Panc1 (cell line): ENCODE data around the gene LDB2. TPM values are rescaled to one million over a fixed set of nuclear protein-coding genes. Genes with fewer than 3 reads are reported as not detected.

Experiments used
- ATAC-seq: fragments of 200-7000 bp; cut with Tn5 transposase; 2 replicates; pipeline ENCODE4 v1.9.1; 2020; ENCODE audit warnings: mild to moderate bottlenecking, moderate library complexity
- BruUV-seq: library from RNA; stranded (reverse); fragments of 400-500 nt; replicated peaks from 2 replicates; lab custom pipeline; 2021; lab: Mats Ljungman, UMichigan
- CTCF ChIA-PET: fragments of 300-600 bp; sonication (Branson Sonifier 250); formaldehyde crosslinking; loops from one replicate; lab custom pipeline; 2022; ENCODE audit warnings: antibody characterized with exemption; lab: Charles Lee
- POLR2A ChIA-PET: fragments of 300-600 bp; sonication (Branson Sonifier 250); formaldehyde crosslinking; loops from one replicate; lab custom pipeline; 2022; ENCODE audit warnings: antibody characterized with exemption; lab: Charles Lee
- DNase-seq: peaks from one replicate; pipeline ENCODE4 v3.0.0-alpha.2; 2010; ENCODE audit warnings: low read depth, low spot score
- H3K27ac ChIP-seq: 2 replicates; pipeline ENCODE4 v1.5.1; 2011; ENCODE audit warnings: mild to moderate bottlenecking, low read length, inconsistent platforms
- H3K27me3 ChIP-seq: fragments of 200-500 bp; sonication (Bioruptor generic); 2 replicates; pipeline ENCODE4 v1.6.0; 2014; ENCODE audit warnings: low read length, inconsistent platforms; ENCODE audit not compliant: control insufficient read depth, insufficient read depth
- H3K36me3 ChIP-seq: fragments of 200-500 bp; sonication (Bioruptor generic); 2 replicates; pipeline ENCODE4 v1.5.1; 2014; ENCODE audit warnings: inconsistent platforms, mild to moderate bottlenecking, low read length, moderate library complexity; ENCODE audit not compliant: control insufficient read depth, insufficient read depth
- H3K4me1 ChIP-seq: 2 replicates; pipeline ENCODE4 v1.5.1; 2011; ENCODE audit warnings: inconsistent platforms, mild to moderate bottlenecking, low read length, moderate library complexity; ENCODE audit not compliant: control insufficient read depth, insufficient read depth
- H3K4me3 ChIP-seq, 2 experiments: 2 replicates each; pipeline ENCODE4 v1.5.1; 2011 to 2012; ENCODE audit warnings: low read depth in 2 of 2, low read length in 2 of 2, mild to moderate bottlenecking in 2 of 2, inconsistent platforms in 1 of 2, moderate library complexity in 1 of 2
- H3K9me3 ChIP-seq: fragments of 200-500 bp; sonication (Bioruptor generic); 2 replicates; pipeline ENCODE4 v1.5.1; 2014; ENCODE audit warnings: low read depth, mild to moderate bottlenecking, inconsistent platforms, low read length, moderate library complexity; ENCODE audit not compliant: control insufficient read depth, insufficient read depth
- POLR2AphosphoS5 ChIP-seq: IDR thresholded peaks from 2 replicates; pipeline ENCODE4 v1.6.1; 2012; ENCODE audit warnings: mild to moderate bottlenecking, low read depth, low read length, moderate library complexity
- SIN3A ChIP-seq: IDR thresholded peaks from 2 replicates; pipeline ENCODE4 v1.6.1; 2012; ENCODE audit warnings: low read depth, mild to moderate bottlenecking, low read length, moderate library complexity, borderline replicate concordance; ENCODE audit not compliant: insufficient read depth
- TCF7L2 ChIP-seq: IDR thresholded peaks from 2 replicates; pipeline ENCODE4 v1.6.1; 2011; ENCODE audit warnings: mild to moderate bottlenecking, low read depth, low read length, inconsistent platforms
- in situ Hi-C: cut with HindIII; loops from 2 replicates; pipeline ENCODE4 v1.10.0; 2016; ENCODE audit warnings: low sequenced_read_pairs, low pct_unique_long_range_greater_than_20kb
- intact Hi-C: fragments of 100-400 bp; cut with micrococcal nuclease; formaldehyde crosslinking; loops from one replicate; pipeline ENCODE4 v1.10.0; 2022; ENCODE audit not compliant: unreplicated experiment
- total RNA-seq: library from RNA; stranded (reverse); gene quantifications from one replicate; pipeline ENCODE4 v1.2.1, GENCODE V29; 2021; ENCODE audit not compliant: unreplicated experiment
- TF ChIP-seq, protein P1 (sequence below), 2 experiments: IDR thresholded peaks; 2 replicates each; pipeline ENCODE4 v1.6.1; 2011 to 2012; ENCODE audit warnings: low read depth in 2 of 2, control low read depth in 1 of 2, low read length in 1 of 2, mild to moderate bottlenecking in 1 of 2, moderate library complexity in 1 of 2; ENCODE audit not compliant: insufficient read depth in 1 of 2
- TF ChIP-seq, protein P2 (sequence below): fragments of 450-650 bp; IDR thresholded peaks from 2 replicates; pipeline ENCODE4 v1.5.1; 2017; ENCODE audit warnings: mild to moderate bottlenecking

The LDB2 gene
- total RNA-seq, 1 experiment from 2014 or later: not detected

DNA sequence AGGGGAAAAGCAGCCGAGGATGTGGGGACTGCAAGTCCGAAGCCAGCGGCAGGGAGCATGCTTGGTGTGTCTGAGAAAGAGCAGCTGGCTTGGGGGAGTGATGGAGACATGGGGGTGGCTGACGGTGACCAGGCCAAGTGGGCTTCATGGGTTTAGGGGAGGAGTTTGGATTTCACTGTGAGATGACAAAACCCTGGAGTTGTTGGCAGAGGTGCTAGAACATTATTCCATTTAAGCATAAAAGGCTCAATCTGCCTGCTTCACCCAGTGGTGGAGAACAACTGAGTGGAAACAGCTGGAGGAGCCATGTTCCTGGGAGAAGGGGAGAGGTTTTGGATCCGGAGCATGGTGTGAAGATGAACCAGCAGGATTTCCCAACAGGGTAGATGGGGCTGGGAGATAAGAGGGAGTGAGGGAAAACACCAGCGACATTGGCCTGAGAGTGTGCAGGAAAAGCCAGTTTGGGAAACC, 354.2 kb downstream of the LDB2 start:
- no peak overlapping the region for H3K27ac ChIP-seq
- DNase-seq (no peak), ATAC-seq (no peak)
- no peaks in the 10 kb centered on the region for H3K4me1 ChIP-seq
- TF ChIP-seq, protein P1, sequence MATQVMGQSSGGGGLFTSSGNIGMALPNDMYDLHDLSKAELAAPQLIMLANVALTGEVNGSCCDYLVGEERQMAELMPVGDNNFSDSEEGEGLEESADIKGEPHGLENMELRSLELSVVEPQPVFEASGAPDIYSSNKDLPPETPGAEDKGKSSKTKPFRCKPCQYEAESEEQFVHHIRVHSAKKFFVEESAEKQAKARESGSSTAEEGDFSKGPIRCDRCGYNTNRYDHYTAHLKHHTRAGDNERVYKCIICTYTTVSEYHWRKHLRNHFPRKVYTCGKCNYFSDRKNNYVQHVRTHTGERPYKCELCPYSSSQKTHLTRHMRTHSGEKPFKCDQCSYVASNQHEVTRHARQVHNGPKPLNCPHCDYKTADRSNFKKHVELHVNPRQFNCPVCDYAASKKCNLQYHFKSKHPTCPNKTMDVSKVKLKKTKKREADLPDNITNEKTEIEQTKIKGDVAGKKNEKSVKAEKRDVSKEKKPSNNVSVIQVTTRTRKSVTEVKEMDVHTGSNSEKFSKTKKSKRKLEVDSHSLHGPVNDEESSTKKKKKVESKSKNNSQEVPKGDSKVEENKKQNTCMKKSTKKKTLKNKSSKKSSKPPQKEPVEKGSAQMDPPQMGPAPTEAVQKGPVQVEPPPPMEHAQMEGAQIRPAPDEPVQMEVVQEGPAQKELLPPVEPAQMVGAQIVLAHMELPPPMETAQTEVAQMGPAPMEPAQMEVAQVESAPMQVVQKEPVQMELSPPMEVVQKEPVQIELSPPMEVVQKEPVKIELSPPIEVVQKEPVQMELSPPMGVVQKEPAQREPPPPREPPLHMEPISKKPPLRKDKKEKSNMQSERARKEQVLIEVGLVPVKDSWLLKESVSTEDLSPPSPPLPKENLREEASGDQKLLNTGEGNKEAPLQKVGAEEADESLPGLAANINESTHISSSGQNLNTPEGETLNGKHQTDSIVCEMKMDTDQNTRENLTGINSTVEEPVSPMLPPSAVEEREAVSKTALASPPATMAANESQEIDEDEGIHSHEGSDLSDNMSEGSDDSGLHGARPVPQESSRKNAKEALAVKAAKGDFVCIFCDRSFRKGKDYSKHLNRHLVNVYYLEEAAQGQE (IDR thresholded peaks at IDR 0.05; ENCODE audit: insufficient read depth in 1 of 2, low read depth in 2 of 2, low read length in 1 of 2): no peak
- TF ChIP-seq, protein P2, sequence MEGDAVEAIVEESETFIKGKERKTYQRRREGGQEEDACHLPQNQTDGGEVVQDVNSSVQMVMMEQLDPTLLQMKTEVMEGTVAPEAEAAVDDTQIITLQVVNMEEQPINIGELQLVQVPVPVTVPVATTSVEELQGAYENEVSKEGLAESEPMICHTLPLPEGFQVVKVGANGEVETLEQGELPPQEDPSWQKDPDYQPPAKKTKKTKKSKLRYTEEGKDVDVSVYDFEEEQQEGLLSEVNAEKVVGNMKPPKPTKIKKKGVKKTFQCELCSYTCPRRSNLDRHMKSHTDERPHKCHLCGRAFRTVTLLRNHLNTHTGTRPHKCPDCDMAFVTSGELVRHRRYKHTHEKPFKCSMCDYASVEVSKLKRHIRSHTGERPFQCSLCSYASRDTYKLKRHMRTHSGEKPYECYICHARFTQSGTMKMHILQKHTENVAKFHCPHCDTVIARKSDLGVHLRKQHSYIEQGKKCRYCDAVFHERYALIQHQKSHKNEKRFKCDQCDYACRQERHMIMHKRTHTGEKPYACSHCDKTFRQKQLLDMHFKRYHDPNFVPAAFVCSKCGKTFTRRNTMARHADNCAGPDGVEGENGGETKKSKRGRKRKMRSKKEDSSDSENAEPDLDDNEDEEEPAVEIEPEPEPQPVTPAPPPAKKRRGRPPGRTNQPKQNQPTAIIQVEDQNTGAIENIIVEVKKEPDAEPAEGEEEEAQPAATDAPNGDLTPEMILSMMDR: no peak
- no peak for TF ChIP-seq SIN3A
- no peak for TF ChIP-seq POLR2AphosphoS5
- TF ChIP-seq TCF7L2: no peak
- no peaks in the 10 kb centered on the region for H3K27me3 ChIP-seq
- no TSS peak for BruUV-seq
- POLR2A ChIA-PET: no interaction called here
- intact Hi-C loops (no loop called here), in situ Hi-C loops (no loop called here)
- CTCF ChIA-PET: no interaction called here
- H3K4me3 ChIP-seq: no peak overlapping the region
- H3K36me3 ChIP-seq: no peaks in the 10 kb centered on the region
- H3K9me3 ChIP-seq: no peaks in the 10 kb centered on the region

DNA sequence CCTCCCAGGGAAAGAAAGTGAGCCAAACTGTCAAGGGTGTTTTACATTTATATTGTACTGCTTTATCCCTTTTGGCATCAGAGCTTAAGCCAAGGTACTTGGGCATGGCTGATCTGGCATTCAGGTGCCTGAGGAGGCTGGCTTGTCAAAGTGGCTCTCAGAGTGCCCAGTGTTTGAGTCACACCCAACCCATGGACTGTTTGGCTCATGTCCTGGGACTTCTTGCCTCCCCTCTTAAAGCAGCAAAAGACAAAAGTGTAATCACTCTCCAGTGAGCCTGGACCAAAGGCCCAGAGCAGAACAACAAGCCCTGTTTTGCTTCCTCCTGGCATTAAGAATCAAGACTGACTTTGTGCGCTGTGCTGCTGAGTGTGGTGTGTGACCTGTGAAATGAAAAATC, 360.5 kb downstream of the LDB2 start:
- ATAC-seq: no peak
- BruUV-seq: no TSS peak
- POLR2A ChIA-PET: no interaction called here

More for the DNA sequence above, 360.5 kb downstream of the LDB2 start:
- no peak overlapping the region for H3K4me3 ChIP-seq
- no peaks in the 10 kb centered on the region for H3K27me3 ChIP-seq
- CTCF ChIA-PET: no interaction called here
- intact Hi-C loops: no loop called here
- H3K4me1 ChIP-seq: no peaks in the 10 kb centered on the region
- TF ChIP-seq POLR2AphosphoS5: no peak
- no peak for TF ChIP-seq TCF7L2
- TF ChIP-seq, protein P2: no peak
- TF ChIP-seq, protein P1 (IDR thresholded peaks at IDR 0.05; ENCODE audit: insufficient read depth in 1 of 2, low read depth in 2 of 2, low read length in 1 of 2): no peak
- TF ChIP-seq SIN3A: no peak
- H3K27ac ChIP-seq: no peak overlapping the region
- DNase-seq: no peak
- no peaks in the 10 kb centered on the region for H3K36me3 ChIP-seq
- H3K9me3 ChIP-seq: no peaks in the 10 kb centered on the region
- in situ Hi-C loops: no loop called here
